HG03378 (cell line): ENCODE measurements around the gene KRTAP12-1.
"Not testable (repeated sequence)": the region's sequence is repeated elsewhere in the genome, so short reads cannot be mapped to it uniquely, and the experiment has no call there.

ENCODE experiments used
- ATAC-seq: cut with Tn5 transposase; IDR thresholded peaks from one replicate; pipeline ENCODE4 v1.9.1; 2021; ENCODE audit warnings: mild to moderate bottlenecking, moderate library complexity; ENCODE audit not compliant: unreplicated experiment

The KRTAP12-1 gene

DNA sequence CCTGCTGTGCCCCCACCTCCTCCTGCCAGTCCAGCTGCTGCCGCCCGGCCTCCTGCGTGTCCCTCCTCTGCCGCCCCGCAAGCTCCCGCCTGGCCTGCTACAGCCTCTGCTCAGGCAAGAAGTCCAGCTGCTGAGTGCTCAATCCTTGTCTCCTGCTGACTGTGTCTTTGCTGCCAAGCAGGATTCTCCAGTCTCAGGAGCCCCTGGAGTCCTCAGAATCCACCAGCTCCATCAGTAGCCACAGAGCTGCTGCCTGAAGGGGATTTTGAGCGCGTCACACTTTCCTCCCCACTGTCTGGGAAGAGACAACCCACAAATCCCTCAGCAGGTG is 34.8 kb downstream of the KRTAP12-1 start:
- ATAC-seq, result no peak

DNA sequence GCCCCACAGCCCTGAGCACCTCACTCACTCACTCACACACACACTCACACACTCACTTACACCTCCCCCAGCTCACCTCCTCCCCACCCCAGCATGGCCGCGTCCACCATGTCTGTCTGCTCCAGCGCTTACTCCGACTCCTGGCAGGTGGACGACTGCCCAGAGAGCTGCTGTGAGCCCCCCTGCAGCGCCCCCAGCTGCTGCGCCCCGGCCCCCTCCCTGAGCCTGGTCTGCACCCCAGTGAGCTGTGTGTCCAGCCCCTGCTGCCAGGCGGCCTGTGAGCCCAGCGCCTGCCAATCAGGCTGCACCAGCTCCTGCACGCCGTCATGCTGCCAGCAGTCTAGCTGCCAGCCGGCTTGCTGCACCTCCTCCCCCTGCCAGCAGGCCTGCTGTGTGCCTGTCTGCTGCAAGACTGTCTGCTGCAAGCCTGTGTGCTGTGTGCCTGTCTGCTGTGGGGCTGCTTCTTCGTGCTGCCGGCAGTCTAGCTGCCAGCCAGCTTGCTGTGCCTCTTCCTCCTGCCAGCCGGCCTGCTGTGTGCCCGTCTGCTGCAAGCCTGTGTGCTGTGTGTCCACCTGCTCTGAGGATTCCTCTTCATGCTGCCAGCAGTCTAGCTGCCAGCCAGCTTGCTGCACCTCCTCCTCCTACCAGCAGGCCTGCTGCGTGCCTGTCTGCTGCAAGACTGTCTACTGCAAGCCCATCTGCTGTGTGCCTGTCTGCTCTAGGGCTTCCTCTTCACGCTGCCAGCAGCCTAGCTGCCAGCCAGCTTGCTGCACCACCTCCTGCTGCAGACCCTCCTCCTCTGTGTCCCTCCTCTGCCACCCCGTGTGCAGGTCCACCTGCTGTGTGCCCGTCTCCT is 35.4 kb downstream of the KRTAP12-1 start, which contains the start of gene KRTAP10-11:
Gene KRTAP10-11, plus strand, starts transcription at position 49 of the 856 bp plus-strand sequence. Its CDS starts 45 bp downstream, at position 94.
- ATAC-seq, result not testable (repeated sequence)

DNA sequence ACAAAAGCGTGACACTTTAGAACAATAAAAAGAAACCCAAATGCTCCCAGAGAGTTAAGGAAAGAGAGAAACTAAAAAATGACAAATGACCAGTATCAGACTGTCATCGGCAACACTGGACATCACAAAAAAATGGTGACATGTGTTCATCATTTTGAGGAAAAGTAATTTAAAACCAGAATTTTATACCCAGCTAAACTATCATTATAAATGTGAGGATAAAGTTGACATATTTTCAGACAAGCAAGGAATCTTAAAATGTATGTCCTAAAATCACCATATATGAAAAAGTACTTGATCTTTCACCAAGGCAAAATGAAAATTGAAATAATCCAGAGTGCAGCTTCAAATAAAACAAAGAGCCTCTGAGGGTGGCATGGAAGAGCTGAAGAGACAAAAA is 37.1 kb downstream of the KRTAP12-1 start:
- ATAC-seq, result no peak

DNA sequence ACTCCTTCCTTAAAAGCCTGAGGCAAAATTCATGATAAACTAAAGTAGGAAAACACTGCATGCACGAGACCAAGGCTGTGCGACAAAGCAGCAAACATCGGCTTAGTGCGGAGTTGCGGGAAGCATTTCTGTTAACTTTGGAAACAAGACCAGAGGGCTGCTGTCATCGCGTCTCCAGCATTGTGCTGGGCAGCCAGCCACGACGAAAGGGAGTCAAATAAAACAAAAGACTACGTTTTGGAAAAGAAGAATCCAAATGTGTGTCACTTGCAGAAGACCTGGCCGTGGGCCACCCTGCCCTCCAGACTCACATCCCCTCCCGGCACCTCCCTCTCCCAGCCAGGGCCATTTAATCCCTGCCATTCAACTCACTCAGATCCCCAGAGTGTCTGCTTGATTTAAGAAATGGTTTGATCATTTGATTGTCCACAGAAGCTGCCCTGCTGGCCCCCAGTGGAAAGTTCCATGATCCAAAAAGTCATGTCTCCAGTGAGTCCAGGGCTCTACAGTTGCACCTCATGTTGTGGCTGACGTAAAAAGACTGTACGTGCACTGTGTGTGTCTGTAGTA is 38.1 kb downstream of the KRTAP12-1 start:
- no peak for ATAC-seq

DNA sequence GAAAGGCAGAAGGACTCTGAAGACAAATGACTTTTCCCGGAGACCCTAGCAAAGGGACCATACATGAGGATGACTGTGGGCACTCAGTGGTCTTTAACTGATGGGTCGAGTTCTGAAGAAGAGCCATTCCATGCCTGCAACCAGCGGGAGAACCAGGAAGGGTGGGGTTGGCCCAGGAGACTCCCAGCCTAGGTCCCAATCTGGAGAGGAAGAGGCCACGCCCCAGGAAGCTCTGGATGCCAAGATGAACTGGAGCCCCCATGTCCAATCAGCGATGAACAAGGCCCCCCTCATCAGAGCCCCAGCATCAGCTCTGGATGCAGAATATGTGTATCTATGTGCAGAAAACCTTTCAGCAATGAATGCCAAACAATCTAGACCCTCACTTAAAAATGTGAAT is 41.2 kb downstream of the KRTAP12-1 start:
- no peak for ATAC-seq

DNA sequence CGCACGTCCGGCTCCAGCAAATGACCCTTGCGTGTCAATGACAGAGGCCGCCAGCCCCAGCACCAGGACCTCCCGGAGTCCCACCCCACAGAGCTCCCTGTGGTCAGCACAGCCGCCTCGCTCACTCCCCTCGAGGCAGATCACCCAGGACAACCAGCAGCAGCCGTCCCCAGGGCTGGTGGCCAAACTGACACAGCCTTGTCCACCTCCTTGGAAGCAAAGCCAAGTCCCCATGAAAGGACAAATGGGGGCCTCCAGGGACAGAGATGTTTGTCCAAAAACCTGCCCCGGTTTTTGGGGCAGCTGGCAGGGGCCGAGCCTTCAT is 42.7 kb downstream of the KRTAP12-1 start:
- ATAC-seq, result no peak

DNA sequence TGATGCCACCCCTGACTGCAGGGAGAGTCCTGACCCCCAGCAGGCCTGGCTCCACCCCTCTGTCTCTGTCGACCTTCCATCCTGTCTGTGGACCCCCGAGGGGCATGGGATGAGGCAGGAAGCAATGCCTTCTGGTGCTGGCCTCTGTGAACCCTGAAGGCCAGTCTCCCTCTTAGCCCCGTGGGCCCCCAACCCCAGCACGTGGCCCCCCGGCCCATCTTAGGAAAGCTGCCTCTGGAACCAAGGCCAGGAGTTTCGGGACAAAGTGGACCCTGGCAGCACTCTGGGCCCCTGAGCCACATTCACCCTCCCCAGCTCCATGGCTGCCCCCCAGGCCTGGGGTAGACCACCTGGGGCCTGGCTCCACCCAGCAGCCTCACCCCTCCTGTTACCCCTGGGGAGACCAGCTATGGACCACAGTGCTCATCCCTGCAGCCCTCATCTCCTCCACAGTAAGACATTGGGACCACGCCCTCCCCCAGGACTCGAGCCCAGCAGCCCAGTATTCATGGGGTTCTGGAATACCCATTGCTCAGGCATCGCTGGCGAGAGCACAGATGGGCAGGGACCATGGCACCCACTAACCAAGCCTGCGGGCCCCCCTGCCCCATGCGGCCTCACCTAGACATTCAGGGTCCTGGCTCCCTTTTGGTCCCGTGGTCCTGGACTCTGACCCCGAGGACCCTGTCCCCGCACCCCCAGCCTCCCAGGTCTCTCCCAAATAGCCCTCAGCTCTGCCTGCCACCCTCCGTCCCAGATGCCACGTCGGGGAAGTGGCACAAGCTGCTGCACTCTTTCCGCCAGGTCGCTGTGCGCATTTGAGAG is 43.2 kb downstream of the KRTAP12-1 start:
- ATAC-seq, result not testable (repeated sequence)

DNA sequence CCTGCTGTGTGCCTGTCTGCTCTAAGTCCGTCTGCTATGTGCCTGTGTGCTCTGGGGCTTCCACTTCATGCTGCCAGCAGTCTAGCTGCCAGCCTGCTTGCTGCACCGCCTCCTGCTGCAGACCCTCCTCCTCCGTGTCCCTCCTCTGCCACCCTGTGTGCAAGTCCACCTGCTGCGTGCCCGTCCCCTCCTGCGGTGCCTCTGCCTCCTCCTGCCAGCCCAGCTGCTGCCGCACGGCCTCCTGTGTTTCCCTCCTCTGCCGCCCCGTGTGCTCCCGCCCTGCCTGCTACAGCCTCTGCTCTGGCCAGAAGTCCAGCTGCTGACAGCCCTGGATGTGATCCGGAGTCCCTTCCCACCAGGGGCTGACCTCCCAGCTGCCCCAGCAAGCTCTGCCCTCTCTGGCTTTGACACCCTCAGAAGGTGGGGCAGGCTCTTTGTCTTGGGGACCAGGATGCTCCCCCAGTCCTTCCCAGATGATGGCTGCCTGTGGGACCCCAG is 44.1 kb downstream of the KRTAP12-1 start:
- ATAC-seq, result not testable (repeated sequence)

DNA sequence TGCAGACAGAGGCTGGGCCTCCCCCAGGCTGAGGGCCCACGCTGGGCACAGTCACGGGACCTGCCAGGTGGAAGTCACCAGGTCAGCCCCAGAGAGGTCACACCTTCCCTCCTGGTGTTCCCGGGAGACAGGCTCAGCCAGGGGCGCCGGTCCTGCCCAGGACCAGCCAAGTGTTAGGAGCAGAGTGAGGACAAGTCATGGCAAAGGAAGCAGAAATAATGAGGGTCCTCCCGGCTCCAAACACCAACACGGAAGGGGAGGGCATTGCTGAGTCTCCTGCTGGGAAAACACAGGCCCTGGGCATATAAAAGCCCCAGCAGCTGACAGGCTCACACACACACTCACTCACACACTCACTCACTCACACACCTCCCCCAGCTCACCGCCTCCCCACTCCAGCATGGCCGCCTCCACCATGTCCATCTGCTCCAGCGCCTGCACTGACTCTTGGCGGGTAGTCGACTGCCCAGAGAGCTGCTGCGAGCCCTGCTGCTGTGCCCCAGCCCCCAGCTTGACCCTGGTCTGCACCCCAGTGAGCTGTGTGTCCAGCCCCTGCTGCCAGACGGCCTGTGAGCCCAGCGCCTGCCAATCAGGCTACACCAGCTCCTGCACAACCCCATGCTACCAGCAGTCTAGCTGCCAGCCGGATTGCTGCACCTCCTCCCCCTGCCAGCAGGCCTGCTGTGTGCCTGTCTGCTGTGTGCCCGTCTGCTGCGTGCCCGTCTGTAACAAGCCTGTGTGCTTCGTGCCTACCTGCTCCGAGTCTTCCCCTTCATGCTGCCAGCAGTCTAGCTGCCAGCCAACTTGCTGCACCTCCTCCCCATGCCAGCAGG is 44.7 kb downstream of the KRTAP12-1 start, which contains the start of gene KRTAP10-10:
Gene KRTAP10-10, plus strand, starts transcription at position 339 of the 833 bp plus-strand sequence. Its CDS starts 62 bp downstream, at position 401.
- ATAC-seq, result no peak

DNA sequence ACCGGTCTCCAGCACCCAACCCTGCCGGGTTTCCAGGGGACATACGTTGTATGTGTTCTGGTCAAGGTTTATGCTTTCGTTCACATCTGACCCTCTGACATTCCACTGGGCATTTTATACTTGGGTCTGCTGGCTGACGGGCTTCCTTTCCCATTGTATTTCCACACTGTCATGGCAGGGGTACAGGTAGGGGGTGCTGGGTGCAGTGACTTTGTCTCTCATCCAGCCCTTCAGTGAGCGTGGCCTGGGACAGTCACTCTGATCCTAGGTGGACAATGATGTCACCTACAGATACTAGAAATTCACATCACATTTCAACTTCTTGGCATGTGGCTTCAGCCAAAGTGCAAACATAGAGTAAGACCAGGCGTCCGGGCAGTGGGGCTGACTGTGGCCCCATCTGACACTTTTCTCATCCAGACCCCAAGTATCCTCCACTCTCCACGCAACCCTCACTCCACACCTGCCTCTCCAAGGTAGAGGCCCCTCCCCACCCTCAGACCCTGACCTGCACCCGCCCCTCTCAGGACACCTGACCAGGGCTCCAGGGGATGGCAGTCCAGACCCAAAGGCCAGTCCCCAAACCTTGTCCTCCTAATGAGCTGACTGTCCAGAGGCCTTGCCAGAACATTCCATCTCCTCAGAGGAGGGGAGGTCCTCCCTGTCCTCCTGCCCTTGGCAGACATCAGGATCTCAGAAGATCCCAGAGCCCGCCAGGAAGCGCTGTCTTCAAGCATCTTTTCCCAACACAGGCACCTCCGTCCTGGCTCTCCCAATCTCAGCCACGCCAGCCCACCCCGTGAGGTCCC is 45.5 kb downstream of the KRTAP12-1 start:
- no peak for ATAC-seq

DNA sequence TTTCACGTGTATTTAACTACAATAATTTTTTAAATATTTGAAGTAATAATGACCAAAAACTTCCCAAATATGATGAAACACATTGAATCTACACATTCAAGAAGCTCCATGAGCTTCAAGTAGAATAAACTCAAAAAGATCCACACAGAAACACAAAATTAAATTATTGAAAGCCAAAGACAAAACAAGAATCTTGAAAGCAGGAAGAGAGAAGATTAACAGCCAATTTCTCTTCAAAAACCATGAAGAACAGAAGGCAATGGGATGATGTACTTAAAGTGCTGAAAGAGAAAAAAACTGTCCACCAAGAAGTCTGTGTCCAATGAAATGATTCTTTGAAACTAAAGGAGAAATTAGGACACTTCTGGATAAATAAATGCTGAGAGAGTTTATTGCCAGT is 49.9 kb downstream of the KRTAP12-1 start:
- ATAC-seq, result no peak
